Measurements from ENCODE around the gene CDY1.
"Not testable (repeated sequence)": the region's sequence is repeated elsewhere in the genome, so short reads cannot be mapped to it uniquely, and the experiment has no call there.

The CDY1 gene

GRCh38 chrY:25621817-25622216 is at the start of gene CDY1:
Gene CDY1 (plus strand): TSS chrY:25622117. CDS start chrY:25622443, 326 bp downstream.
- not testable (repeated sequence) for DNase-seq

DNA sequence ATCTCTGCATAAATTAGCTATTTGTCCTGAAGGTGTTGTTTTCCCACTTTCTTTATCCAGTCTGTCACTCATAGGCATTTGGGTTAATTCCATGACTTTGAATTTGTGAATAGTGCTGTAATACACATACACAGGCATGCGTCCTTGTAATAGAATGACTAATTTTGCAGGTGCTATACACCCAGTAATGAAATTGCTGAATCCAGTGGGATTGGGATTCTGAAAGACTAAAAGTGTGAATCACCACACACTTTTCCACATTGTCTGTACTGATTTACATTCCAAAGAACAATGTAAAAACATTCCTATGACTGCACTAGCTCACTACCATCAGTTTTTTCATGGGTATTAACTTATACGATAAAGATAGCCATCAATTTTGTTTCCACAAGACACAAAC is 28.6 kb upstream of the CDY1 start:
- DNase-seq, result not testable (repeated sequence)

DNA sequence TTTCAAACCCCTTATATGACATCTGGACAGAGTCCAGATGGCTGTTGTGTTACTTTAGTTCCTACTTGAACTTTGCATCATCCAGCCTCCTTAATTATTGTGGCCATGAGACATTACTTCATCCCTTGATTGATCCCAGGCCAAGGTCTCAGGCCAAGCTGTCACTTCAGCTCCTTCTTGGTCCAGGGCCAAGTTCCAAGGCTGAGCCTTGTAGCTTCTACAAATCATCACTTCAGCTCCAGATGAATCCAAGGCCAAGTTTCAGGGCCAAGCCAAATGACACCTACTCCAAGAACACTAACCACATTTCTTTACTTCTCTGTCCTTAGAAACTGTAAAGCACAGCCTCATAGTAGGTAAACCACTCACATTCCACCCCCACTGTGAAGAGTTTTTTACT is 1.7 kb upstream of the CDY1 start:
- not testable (repeated sequence) for DNase-seq

GRCh38 chrY:25626524-25626923 is 4.6 kb downstream of the CDY1 start:
- not testable (repeated sequence) for DNase-seq

DNA sequence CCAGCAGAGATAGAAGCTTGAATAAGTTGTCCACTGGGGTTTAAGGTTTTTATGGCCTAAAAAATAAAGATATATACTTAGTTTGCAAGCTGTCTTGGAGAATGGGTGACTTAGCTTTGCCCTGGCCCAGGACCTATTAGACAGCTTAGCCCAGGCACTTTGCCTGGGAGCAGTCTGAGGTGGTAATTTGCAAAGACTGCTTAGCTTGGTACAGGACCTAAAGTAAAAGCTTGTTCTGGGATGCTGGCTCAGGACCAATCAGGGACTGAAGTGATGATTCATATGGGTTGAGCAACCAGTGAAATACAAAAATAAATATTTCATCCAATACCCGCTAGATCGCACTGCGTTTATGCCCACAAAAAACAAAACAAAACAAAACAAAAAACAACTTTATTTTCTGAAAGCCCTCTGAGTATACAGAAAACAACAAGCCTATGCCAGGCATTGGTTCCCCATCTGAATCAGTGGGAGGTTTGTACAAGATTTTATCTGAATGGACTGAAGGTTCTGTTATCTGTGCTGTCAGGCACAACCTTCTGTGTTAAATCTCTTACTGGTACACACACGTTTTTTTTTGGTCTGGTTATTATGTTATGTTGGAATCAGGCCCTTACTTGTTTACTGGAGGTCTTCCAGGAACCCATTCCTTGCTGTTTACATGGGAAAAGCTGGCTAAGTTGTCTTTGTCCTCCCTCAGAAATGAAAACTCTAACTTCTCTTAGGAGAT is 8.6 kb downstream of the CDY1 start:
- not testable (repeated sequence) for DNase-seq

GRCh38 chrY:25639852-25640251 is 17.9 kb downstream of the CDY1 start:
- DNase-seq, result not testable (repeated sequence)

- not testable (repeated sequence) for DNase-seq
Measured at GRCh38 chrY:25643024-25643915, 21.4 kb downstream of the CDY1 start.

Data from NCI-H2227 treated with DMSO at 0.1 percent for 48 hours (cell line).